Activated gamma-delta T cell treated with anti-CD3 and anti-CD28 coated beads, Interleukin-2, amount 50 U/mL, for 16 hours (primary cell): ENCODE measurements around the gene RELB.

Experiments
- DNase-seq: peaks from one replicate; pipeline ENCODE4 v3.0.0-alpha.2; 2020; ENCODE audit warnings: low read depth

RELB gene

GRCh38 chr19:45059258-45059965, 58.1 kb downstream of the RELB start:
- DNase-seq, result peak; percentile 82

- DNase-seq, result no peak
These were observed 60.7 kb downstream of the RELB start for GRCh38 chr19:45061965-45062364.

GRCh38 chr19:45063851-45064801, 62.9 kb downstream of the RELB start:
- DNase-seq, result no peak

DNA sequence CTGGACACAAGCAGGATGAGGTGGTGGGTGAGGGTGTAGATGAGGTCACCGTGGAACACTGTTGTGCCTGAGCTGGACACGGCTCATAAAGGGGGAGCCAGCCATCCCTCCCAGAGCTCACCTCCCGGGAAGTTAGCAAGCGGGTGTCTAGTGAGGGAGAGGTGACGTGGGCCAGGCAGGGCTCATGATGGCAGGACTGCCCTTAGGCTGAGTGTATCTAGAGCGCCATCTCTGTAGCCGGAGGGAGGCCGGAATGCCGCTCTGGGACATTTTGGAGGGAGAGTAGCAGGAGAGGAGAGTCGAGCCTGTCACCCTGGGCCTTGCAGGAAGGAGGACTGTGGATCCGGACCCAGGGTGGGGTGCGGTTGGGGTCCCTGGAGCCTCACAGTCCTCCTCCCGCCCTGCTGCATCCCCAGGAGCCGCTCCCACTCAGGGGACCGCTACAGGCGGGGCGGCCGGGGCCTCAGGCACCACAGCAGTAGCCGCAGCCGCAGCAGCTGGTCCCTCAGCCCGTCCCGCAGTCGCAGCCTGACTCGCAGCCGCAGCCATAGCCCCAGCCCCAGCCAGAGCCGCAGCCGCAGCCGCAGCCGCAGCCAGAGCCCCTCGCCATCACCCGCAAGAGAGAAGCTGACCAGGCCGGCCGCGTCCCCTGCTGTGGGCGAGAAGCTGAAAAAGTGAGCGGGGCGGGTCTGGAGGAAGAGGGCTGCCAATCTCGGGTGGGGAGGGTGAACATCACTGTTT, 65.8 kb downstream of the RELB start:
- no peak for DNase-seq

DNA sequence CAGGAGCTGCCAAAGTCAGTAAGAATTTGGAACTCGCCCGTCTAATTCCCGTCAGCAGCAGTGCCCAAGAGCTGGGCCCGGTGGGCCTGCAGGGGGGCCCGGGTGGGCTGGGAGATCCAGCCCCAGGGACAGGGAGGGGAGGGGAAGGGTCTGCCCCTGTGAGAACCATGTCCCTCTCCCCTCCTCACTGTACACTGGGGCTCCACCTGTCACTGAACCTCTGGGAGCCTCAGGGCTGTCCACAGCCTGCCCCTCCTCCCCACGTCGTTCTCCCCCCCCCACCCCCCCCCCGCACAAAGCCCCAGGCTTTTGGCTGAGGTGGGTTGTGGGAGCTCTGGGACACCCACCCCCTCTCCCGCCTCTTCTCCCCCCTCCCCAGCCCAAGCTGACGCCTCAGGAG, 66.8 kb downstream of the RELB start:
- DNase-seq, result no peak

DNA sequence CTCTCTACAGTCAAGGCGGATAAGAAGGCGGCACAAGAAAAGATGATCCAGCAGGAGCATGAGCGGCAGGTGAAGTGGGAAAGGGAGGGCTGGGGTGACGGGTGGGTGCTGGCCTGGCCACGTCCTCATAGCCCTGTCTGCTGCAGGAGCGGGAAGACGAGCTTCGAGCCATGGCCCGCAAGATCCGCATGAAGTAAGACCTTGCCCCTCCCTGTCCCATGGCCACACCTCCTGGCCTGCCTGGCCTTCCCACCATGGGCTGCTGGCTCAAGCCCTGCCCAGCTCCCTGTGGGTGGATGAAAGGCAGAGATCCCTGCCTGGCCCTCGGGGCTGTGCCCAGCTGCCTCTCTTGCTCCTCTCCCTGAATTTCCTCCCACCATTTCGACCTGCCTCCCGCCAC, 67.8 kb downstream of the RELB start:
- no peak for DNase-seq

- no peak for DNase-seq
These were observed 69.0 kb downstream of the RELB start for GRCh38 chr19:45070214-45070613.

DNA sequence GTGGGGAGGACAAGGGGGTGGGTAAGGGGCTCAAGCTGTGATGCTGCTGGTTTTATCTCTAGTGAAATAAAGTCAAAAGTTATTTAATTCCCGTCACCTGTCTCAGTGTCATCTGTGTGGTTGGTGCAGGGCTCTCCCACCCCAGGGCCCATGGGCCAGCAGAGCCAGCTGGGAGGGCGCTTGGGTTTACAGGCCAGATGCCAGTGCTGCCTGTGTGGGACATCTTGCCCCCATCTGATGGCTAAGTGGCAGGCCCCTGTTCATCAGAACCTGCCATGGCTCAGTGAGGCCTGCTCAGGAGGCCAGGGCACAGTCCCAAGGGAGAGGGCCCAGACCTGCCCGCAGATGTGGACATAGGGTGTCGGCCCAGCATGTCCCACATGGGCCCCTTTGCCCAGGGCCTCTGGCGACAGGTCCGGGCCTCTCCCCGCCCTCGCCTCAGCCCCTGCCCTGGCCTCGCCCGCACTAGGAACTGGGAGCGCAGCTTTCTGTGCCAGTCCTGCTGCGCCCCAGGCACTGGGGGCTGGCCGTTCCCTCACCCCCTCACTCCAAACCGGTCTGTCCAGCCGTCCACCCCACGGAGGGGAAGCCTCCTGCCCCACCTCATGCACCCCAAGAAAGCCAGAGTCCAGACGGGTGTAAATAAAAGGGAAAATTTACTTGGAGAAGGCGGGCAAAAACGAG, 69.7 kb downstream of the RELB start:
- no peak for DNase-seq

- DNase-seq, result no peak
These were observed 70.3 kb downstream of the RELB start for GRCh38 chr19:45071545-45071938.

GRCh38 chr19:45071969-45072790, 70.9 kb downstream of the RELB start:
- no peak for DNase-seq

DNA sequence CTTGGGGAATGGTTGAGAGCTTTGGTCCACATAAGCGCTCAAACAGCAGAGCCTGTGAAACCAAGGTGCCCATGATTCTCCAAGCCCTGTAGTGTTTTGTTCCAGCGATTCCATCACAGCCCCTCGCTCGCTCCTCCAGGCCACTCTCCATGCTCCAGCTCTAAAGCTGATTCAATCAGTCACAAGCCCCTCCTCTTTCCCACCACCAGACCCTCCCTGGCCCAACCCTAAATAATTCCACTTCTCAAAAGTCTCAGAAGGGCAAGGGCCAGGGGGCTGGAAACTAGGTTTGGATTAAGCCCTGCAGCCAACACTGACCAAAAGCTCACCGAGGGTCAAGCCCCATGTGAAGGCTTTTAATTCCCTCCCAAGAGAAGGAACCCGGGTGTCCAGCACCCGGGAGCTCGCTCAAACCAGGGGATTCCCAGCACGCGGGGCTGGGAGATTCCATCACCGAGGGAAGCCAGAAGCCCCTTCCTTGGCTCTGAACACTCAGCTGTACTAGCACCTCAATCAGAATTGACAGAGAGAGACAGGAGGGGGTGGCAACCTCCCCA, 73.6 kb downstream of the RELB start:
- no peak for DNase-seq

GRCh38 chr19:45075301-45076028, 74.2 kb downstream of the RELB start:
- DNase-seq, result no peak

DNA sequence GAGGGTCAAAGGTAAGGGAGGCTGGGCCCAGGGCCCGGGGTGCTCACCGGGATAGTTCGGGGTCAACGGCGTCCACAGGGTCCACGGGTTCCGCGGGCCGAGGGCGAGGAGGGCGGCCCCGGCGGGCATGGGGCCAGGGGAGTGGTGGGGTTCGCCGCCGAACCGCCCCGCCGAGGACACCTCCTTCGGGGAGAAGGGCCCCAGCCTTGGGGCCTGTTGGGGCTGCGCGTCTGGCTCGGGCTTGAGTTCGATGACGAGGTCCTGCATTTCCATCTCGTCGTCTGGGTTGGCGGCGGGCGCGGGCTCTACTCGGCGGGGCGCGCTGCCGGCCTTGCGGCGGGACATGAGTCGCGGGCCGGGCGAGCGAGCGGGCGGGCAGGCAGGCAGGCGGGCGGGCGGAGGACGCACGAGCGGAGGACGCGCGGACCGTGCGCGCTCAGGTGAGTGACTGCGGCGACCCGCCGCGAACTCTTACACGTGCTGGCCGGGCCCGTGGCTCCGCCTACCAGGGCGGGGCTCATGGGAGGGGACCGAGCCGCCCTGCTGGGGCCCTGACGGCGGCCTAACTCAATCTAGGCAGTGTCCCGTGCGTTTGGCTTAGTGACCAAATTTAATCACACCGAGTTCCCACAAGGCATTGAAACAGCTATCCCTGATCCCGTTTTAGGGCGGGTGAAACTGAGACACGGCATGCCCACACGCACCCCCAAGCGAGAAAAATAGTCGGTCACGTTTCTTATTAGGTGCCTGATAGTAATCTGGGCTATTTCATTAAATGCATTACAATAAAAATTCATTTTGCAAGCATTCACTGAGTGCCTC, 75.0 kb downstream of the RELB start, which contains the start of gene ZNF296:
Gene ZNF296 (minus strand): TSS at position 450 of the 822 bp plus-strand sequence. CDS start 105 bp downstream, at position 345.
- DNase-seq, result peak; percentile 67

DNA sequence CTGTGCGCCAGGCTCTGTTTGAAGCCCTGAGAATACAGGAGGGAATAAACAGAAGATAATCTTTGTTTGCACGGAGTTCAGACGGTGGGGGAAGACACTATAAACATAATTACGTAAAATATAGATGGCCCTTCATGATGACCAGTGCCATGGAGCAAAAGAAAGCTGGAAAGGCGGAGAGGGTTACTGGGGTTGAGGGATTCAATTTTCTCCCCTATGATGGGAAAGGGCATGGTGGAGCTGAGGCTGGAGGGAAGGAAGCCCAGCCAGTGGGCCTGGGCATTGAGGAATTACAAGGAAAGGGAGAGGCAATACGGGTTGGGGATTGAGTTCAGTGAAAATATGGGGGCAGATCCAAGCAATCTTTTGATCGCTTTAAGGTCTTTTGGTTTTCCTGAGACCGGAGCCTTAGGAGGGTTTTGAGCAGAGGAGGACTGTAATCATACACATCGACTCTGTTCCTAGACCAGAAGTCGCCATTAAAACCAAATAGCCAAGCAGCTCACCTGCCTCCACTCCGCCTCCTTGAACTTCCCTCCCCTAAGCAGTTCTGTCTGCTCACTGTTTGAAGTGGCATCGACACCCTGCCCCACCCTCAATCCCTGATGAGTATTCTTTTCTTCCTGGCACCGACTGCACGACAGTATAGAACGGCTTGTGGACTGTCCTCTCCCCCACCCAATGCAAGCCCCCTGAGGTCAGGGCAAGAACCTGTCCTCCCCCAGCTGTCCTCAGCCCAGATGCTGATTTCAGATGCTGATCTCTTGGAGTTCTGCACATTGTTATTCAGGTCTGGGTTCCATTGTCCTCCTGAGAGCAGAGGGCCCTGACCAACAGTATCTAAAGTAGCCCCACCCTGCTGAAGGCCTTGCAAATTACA, 75.8 kb downstream of the RELB start:
- no peak for DNase-seq

DNA sequence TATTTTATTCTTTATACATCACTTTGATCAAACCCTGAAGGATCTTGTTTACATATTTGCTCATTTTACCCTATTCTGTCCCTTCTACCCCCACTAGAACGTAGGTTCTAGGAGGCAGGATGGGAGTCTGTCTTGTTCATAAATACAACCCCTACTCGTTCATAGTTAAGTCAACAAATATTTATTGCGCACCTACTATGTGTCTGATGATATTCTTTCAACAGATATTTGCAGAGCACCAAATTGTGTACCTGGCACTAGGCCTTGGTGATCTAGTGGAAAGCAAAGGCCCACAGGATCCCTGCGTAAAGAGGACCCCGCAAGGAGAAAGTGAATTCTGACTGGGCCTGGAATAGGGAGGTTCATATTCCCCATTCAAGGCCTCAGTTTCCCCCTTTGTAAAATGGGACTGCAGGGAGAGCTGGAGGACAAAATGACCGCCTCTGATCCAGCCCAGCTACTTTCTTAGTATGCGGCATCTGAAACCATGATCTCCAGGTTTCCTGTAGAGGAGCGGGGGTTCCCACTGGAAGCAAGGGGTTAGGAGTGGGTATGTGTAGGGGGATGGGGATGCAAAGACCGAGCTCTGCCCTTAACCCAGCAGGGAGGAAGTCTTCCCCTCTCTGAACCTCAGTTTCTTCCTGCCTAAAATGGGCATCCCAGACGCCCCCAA, 77.3 kb downstream of the RELB start:
- no peak for DNase-seq

DNA sequence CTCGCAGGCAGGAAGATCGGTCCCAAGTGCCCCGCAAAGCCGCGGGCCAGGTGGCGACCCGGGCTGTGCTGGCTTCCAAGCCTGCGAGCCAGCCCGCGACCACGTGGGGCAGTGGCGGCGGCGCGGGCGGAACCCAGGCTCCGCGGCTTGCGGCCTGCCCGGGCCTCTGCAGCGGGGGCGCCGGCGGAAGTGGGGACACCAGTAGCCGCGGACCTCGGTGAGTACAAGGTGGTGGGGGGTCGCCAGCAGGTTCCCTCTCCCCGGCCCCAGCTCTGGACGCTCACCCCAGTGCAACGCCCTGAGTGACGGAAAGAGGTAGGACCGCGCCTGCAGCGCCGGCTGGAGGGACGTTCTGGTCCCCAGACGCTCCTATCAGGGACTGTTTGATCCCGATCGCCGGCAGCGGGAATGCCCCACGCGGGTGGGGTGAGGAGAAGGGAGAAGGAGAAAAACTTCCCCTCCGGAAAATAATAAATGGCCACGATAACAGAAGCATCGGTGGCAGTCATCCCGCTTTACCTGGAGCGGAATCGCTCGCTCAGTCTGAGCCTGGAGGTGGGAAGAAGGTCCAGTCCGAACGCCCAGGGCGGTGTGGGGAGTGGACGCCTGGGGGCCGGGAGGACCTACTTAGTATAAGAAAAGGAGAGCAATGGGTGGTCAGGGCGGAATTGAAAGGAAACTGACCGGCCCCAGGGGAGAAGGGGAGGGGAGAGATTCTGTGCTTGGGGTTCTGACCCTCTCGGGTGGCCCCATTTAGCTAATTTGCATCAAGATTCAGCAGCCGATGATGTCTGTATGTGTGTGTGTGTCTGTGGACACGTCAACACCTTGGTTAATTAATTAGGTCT, 78.0 kb downstream of the RELB start, which contains the start of gene GEMIN7:
Gene GEMIN7 (plus strand): TSS at position 198 of the 848 bp plus-strand sequence. CDS start 10,855 bp downstream, outside the sequence.
- peak; percentile 68 for DNase-seq
